ENCODE results near the gene SURF4. TPM values are rescaled to one million over a fixed set of nuclear protein-coding genes. Genes with fewer than 3 reads are reported as not detected.

SURF4 gene
- total and polyA plus RNA-seq, 3 experiments from 2014 or later, result 202 to 250 (median 239) TPM

DNA sequence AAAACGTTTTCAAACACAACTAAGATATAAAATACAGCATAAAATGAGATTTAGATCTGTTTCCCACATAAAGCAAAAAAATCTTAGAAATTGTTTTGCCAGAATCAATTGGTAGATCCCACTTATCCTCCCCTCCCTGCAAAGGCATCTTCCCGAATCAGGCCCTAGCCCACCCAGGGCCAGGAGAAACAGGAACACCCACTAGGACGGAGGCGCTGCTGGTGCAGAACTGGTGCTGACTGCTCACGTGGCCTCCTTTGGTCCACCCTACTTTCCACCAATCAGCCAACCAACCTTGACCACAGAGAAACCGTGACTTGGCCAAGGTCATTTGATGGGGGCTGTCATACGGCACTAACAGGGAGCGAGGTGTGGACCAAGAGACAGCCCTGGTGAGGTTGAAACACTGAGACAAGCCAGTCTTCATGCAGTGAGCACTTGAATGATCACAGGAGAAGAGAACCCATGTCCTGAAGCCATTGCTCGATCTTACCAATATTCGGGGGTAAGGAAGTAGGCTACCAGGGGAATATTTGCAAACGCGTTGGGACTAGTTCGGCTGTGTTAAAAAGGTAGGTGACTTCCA, 14.3 kb downstream of the SURF4 start:
- no peak overlapping the region for H3K4me3 ChIP-seq (ENCODE audit: low read length)
- Mint-ChIP-seq H3K36me3 (peaks cover 4 to 91% (median 11%) of the 10 kb centered on the region in 3 donors), H3K9me3 (no peaks in the 10 kb centered on the region), H3K4me3 (peak overlapping the region in 1 of 7 donors; percentile 76), H3K27me3 (no peaks in the 10 kb centered on the region), H3K4me1 (peaks cover 32 to 70% (median 39%) of the 10 kb centered on the region in 3 donors), H3K27ac (peak overlapping the region in 6 of 8 donors; percentile 50 to 95 (median 76))
- no peaks in the 10 kb centered on the region for H3K27me3 ChIP-seq (ENCODE audit: insufficient read depth, low read length, poor library complexity, severe bottlenecking)
- H3K27ac ChIP-seq (ENCODE audit: low read depth, low read length), result no peak overlapping the region
- ChIA-PET POLR2A (no interaction called here), CTCF (interaction anchor here (1.2 to 1.7 kb wide), 2 partner anchors 10 to 44 kb away, joined by 3 to 7 read pairs; no protein-coding TSS in a partner anchor)
- DNase-seq, result no peak
- H3K9me3 ChIP-seq (ENCODE audit: low read length), result no peaks in the 10 kb centered on the region
- peaks cover 67% of the 10 kb centered on the region for H3K36me3 ChIP-seq (ENCODE audit: insufficient read depth, low read length)
- peaks cover 18% of the 10 kb centered on the region for H3K4me1 ChIP-seq (ENCODE audit: insufficient read depth, low read length)

DNA sequence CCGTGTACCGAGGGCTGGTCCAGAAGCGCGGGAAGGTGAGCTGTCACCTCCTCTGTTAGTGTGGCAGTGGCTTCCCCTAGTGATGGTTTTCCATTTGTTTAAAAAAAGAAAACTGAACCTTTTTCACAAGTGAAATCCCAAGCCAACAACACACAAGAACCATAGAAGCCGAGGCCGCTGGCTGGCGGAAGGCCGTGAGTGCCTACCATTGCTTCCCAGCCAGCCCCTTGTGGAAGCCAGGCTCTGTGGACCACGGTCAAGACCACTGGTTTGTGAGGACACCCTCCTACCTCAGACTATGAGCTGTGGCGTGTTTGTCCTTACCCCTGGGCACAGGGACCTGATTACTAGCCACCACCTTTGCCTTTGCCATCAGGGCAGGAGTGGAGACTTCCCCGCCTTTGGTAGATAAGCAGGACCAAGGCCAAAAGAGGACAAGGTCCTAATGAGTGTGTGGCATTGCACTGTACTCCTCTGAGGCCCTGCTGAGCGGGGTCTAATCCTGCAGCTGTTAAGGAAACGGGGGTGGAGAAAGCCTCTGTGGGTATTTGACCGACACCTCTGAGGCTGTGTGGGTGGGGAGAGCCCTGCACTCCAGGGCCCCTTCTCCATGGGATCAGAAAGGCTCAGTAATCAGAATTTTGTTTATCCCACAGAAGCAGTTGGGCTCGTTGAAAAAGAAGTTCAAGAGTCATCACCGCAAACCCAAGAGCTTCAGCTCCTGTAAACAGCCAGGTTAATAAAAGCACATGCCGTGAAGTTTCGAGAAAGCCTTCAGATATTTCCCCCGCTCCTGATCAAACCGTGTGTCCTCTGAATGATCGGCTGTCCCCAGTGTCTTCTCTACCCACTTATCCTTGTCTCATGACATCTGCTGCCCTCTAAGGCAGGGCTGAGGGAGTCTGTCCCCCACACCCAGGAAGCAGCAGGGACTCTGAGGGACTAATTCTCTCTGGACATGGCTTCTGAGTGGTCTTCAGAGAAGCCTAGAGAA, 15.2 kb downstream of the SURF4 start:
- H3K36me3 ChIP-seq (ENCODE audit: insufficient read depth, low read length), result peaks cover 58% of the 10 kb centered on the region
- peaks cover 4 to 85% (median 9%) of the 10 kb centered on the region in 3 donors for H3K36me3 Mint-ChIP-seq
- no peak overlapping the region for H3K4me3 ChIP-seq (ENCODE audit: low read length)
- H3K9me3 Mint-ChIP-seq, result no peaks in the 10 kb centered on the region
- CTCF ChIA-PET, result interaction anchor here (1.2 to 8.2 kb wide), 2 partner anchors 12 to 45 kb away, joined by 3 to 84 read pairs; no protein-coding TSS in a partner anchor
- H3K4me1 Mint-ChIP-seq, result peaks cover 31 to 65% (median 31%) of the 10 kb centered on the region in 3 donors
- H3K27ac Mint-ChIP-seq, result peak overlapping the region in 6 of 8 donors; percentile 54 to 95 (median 76)
- POLR2A ChIA-PET, result no interaction called here
- H3K4me3 Mint-ChIP-seq, result peak overlapping the region in 1 of 7 donors; percentile 76
- H3K27me3 ChIP-seq (ENCODE audit: insufficient read depth, low read length, poor library complexity, severe bottlenecking), result no peaks in the 10 kb centered on the region
- DNase-seq, result no peak
- no peaks in the 10 kb centered on the region for H3K9me3 ChIP-seq (ENCODE audit: low read length)
- H3K27ac ChIP-seq (ENCODE audit: low read depth, low read length), result no peak overlapping the region
- H3K4me1 ChIP-seq (ENCODE audit: insufficient read depth, low read length), result peaks cover 21% of the 10 kb centered on the region
- H3K27me3 Mint-ChIP-seq, result peaks cover 0 to 3% of the 10 kb centered on the region in 2 donors

DNA sequence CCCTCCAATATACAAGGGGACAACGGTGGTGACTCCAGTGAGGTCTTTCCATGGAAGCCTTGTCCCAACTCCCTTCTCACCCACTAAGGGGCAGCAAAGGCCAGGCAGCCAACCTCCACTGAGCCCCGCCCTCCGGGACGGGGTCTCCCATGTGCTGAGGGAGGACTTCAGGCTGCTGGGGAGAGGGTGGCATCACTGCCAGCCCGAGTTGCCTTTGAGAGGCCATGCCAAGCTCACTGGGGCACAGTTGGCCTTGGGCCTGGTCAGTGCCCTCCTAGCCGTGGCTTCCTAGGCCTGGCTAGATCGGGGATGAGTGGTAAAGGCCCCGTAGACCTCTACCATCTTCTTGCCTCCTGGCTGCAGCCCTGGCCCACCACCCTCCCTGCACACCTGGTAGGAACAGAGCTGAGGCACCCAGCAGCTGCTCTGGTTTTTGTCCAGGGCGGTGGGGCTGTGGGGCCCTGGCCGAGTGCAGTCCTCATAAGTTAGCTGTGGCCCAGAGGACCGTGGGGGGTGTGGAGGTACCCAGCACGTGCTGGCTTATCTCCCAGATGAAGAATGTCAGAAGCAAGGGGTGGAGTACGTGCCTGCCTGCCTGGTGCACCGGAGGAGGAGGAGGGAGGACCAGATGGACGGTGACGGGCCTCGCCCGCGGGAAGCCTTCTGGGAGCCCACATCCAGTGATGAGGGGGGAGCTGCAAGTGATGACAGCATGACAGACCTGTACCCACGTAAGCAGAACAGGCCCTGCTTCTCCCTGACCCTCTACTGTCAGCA, 16.3 kb downstream of the SURF4 start:
- H3K36me3 ChIP-seq (ENCODE audit: insufficient read depth, low read length), result peaks cover 47% of the 10 kb centered on the region
- H3K27me3 ChIP-seq (ENCODE audit: insufficient read depth, low read length, poor library complexity, severe bottlenecking), result no peaks in the 10 kb centered on the region
- no peak for DNase-seq
- Mint-ChIP-seq H3K4me1 (peaks cover 28 to 62% (median 30%) of the 10 kb centered on the region in 3 donors), H3K9me3 (no peaks in the 10 kb centered on the region), H3K36me3 (peaks cover 4 to 74% (median 9%) of the 10 kb centered on the region in 3 donors), H3K27me3 (peaks cover 0 to 3% of the 10 kb centered on the region in 2 donors), H3K27ac (peak overlapping the region in 7 of 8 donors; percentile 39 to 88 (median 66)), H3K4me3 (peak overlapping the region in 3 of 7 donors; percentile 36 to 82 (median 75))
- no peak overlapping the region for H3K4me3 ChIP-seq (ENCODE audit: low read length)
- H3K27ac ChIP-seq (ENCODE audit: low read depth, low read length), result no peak overlapping the region
- ChIA-PET POLR2A (interaction anchor here (5.9 kb wide), 1 partner anchor 12 kb away, joined by 58 read pairs; no protein-coding TSS in a partner anchor), CTCF (interaction anchor here (1.5 to 8.2 kb wide), 2 partner anchors 13 to 205 kb away, joined by 3 to 84 read pairs; no protein-coding TSS in a partner anchor)
- H3K9me3 ChIP-seq (ENCODE audit: low read length), result no peaks in the 10 kb centered on the region
- H3K4me1 ChIP-seq (ENCODE audit: insufficient read depth, low read length), result peaks cover 32% of the 10 kb centered on the region

DNA sequence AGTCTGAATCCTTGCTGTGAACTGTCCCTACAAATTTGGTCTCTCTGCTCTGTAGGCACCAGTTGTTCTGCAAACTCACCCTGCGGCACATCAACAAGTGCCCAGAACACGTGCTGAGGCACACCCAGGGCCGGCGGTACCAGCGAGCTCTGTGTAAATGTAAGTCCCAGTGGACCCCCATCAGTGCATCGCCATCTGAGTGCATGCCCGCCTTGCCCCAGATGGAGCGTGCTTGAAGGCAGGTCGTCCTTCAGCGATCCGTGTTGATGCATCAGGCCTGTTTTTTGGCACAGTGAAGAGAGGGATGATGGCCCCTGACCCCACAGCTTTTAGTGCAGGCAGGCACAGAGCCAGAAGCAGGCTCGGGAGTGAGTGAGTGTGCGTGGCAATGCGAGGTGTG, 18.2 kb downstream of the SURF4 start:
- Histone ChIP-seq H3K36me3 (ENCODE audit: insufficient read depth, low read length) (peaks cover 39% of the 10 kb centered on the region), H3K9me3 (ENCODE audit: low read length) (no peaks in the 10 kb centered on the region), H3K27me3 (ENCODE audit: insufficient read depth, low read length, poor library complexity, severe bottlenecking) (no peaks in the 10 kb centered on the region), H3K27ac (ENCODE audit: low read depth, low read length) (no peak overlapping the region), H3K4me3 (ENCODE audit: low read length) (peak overlapping the region; percentile 17), H3K4me1 (ENCODE audit: insufficient read depth, low read length) (peaks cover 35% of the 10 kb centered on the region)
- H3K4me3 Mint-ChIP-seq, result peak overlapping the region; percentile 68 to 94 (median 81)
- H3K4me1 Mint-ChIP-seq, result peaks cover 25 to 54% (median 32%) of the 10 kb centered on the region in 3 donors
- ChIA-PET CTCF (interaction anchor here (1.0 to 8.2 kb wide), 8 partner anchors 8 to 203 kb away, joined by 3 to 84 read pairs (median 5); no protein-coding TSS in a partner anchor), POLR2A (interaction anchor here (2.0 to 5.9 kb wide), 3 partner anchors 10 to 17 kb away, joined by 13 to 58 read pairs (median 25); partner anchors contain the start of genes MED22 and RPL7A)
- peaks cover 3 to 69% (median 4%) of the 10 kb centered on the region in 3 donors for H3K36me3 Mint-ChIP-seq
- DNase-seq, result no peak
- H3K27me3 Mint-ChIP-seq, result peaks cover 0 to 3% of the 10 kb centered on the region in 2 donors
- no peaks in the 10 kb centered on the region for H3K9me3 Mint-ChIP-seq
- H3K27ac Mint-ChIP-seq, result peak overlapping the region; percentile 17 to 90 (median 74)

DNA sequence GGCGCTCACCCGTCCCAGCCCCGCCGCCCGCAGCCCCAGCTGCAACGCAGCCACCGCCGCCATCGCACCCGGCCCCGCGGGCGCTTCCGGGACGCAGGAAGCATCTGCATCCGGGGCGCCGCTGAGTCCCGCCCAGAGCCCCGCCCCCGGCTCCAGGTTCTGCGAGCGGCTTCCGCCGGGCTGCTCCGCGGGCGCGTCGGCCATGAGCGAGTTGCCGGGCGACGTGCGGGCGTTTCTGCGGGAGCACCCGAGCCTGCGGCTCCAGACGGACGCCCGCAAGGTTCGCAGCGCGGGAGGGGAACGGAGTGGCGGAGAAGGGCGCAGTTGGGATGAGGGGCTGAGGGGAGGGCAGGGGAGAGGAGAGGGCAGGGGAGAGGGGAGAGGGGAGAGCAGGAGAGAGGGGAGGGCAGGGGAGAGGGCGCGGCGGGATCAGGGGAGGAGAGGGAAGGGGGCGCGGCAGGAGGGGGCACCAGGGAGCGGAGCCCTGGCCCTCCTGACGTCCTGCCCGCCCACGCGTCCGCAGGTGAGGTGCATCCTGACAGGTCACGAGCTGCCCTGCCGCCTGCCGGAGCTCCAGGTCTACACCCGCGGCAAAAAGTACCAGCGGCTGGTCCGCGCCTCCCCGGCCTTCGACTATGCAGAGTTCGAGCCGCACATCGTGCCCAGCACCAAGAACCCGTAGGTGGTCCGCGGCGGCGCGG, 19.3 kb downstream of the SURF4 start, which contains the start of the genes SURF1 and SURF2:
TSS of gene SURF1 (minus strand) at position 97 of the 701 bp plus-strand sequence. CDS start at position 63, 34 bp downstream.
TSS of gene SURF2 (plus strand) at position 160 of the 701 bp plus-strand sequence. CDS start at position 203, 43 bp downstream.
- peak within 1 kb of the TSS; percentile 78 for H3K27ac ChIP-seq (ENCODE audit: low read depth, low read length)
- peak within 1 kb of the TSS; percentile 83 to 94 (median 87) for H3K4me3 Mint-ChIP-seq
- no peaks in the 10 kb centered on the region for H3K27me3 ChIP-seq (ENCODE audit: insufficient read depth, low read length, poor library complexity, severe bottlenecking)
- H3K27ac Mint-ChIP-seq, result peak within 1 kb of the TSS; percentile 82 to 98 (median 92)
- ChIA-PET CTCF (interaction anchor here (1.0 to 8.2 kb wide), 9 partner anchors 9 to 170 kb away, joined by 3 to 84 read pairs (median 5); partner anchors contain the start of genes MED22 and RPL7A), POLR2A (interaction anchor here (0.8 to 5.9 kb wide), 6 partner anchors 9 to 21 kb away, joined by 3 to 58 read pairs (median 8); partner anchors contain the start of genes MED22, RPL7A and SURF6)
- H3K36me3 ChIP-seq (ENCODE audit: insufficient read depth, low read length), result peaks cover 39% of the 10 kb centered on the region
- DNase-seq, result peak; percentile 83 to 92 (median 87)
- peaks cover 35% of the 10 kb centered on the region for H3K4me1 ChIP-seq (ENCODE audit: insufficient read depth, low read length)
- H3K9me3 ChIP-seq (ENCODE audit: low read length), result no peaks in the 10 kb centered on the region
- H3K36me3 Mint-ChIP-seq, result peaks cover 6 to 68% (median 8%) of the 10 kb centered on the region in 3 donors
- no peaks in the 10 kb centered on the region for H3K9me3 Mint-ChIP-seq
- peaks cover 0 to 3% of the 10 kb centered on the region in 2 donors for H3K27me3 Mint-ChIP-seq
- peaks cover 25 to 46% (median 32%) of the 10 kb centered on the region in 3 donors for H3K4me1 Mint-ChIP-seq
- peak within 1 kb of the TSS; percentile 84 for H3K4me3 ChIP-seq (ENCODE audit: low read length)

DNA sequence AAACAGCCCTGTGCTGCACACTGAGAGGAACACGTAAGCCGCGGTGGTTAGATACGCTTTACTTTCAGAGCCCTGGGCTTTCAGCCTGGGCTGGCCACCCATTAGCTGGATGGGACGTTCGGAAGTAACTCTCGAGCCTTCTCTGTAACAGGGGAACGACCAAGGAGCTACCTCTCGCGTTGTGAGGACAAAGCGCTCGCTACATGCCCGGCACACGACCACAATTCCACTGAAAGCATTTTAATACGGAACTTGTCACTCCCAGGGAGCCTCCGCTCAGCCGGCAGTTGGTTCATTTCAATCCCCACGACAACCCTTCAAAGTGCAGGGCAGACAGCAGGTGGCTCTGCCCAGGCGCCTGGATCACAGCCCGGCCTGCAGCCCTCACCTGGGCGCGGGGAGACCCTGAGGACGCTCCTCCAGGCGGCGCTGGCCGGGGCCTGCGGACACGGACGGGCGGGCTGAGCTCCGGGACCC, 19.9 kb downstream of the SURF4 start:
- ChIA-PET CTCF (interaction anchor here (0.8 to 8.2 kb wide), 8 partner anchors 8 to 212 kb away, joined by 3 to 84 read pairs (median 4); partner anchors contain the start of genes MED22 and RPL7A), POLR2A (interaction anchor here (0.8 to 5.9 kb wide), 8 partner anchors 8 to 20 kb away, joined by 3 to 58 read pairs (median 4); partner anchors contain the start of genes MED22, RPL7A and SURF6)
- no peak for DNase-seq
- Mint-ChIP-seq H3K27ac (peak overlapping the region; percentile 82 to 98 (median 92)), H3K4me1 (peaks cover 23 to 41% (median 32%) of the 10 kb centered on the region in 3 donors), H3K4me3 (peak overlapping the region; percentile 83 to 94 (median 87)), H3K27me3 (peaks cover 0 to 3% of the 10 kb centered on the region in 2 donors), H3K36me3 (peaks cover 4 to 68% (median 11%) of the 10 kb centered on the region in 3 donors), H3K9me3 (no peaks in the 10 kb centered on the region)
- Histone ChIP-seq H3K27ac (ENCODE audit: low read depth, low read length) (peak overlapping the region; percentile 78), H3K9me3 (ENCODE audit: low read length) (no peaks in the 10 kb centered on the region), H3K4me1 (ENCODE audit: insufficient read depth, low read length) (peaks cover 35% of the 10 kb centered on the region), H3K27me3 (ENCODE audit: insufficient read depth, low read length, poor library complexity, severe bottlenecking) (no peaks in the 10 kb centered on the region), H3K36me3 (ENCODE audit: insufficient read depth, low read length) (peaks cover 39% of the 10 kb centered on the region), H3K4me3 (ENCODE audit: low read length) (peak overlapping the region; percentile 84)

Measured in CD8-positive, alpha-beta memory T cell (primary cell).